Measurements from ENCODE around the gene EVA1A. TPM values are rescaled to one million over a fixed set of nuclear protein-coding genes. Genes with fewer than 3 reads are reported as not detected.

The EVA1A gene
- total and polyA plus RNA-seq, 2 of the 8 experiments (the other 6 are each of a cell fraction or from before 2014, with no cell fraction given): 2.4 to 4.3 TPM

DNA sequence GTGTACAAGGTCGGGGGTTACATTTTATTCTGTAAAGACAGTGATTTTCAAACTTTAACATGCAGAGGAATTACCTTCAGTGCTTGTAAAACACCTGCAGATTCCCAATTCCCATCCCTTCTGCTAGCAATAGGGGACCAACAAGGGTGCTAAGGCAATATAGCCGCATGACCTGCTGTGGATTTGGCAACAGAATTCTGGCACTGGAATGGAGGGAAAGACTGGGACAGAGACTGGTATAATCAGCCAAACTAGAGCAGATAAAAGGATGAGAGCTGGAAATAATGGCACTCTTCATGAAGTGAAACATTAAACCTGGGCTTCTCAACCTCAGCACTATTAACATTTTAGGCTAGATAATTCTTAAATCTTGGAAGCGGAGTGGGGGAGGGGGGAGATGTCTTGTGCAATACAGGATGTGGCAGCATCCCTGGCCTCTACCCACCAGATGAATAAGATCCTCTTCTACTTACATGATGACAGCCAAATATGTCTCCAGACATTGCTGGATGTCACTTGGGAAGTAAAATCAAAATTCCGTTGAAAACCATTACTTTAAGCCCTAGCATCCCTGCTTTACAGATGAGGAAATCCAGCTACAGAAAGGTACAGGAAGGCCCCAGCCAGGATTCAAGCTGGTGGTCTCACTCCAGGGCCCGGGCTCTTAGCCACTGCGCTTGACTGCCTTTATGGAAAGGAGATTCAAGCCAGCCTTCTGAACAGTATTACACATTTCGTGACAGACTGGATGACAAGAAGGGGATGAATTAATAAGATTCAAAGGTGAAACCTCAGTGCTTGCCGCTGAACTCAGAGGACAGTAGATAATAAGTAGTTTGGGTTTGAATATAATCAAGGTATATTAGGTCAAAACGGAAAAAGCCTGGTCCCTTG lies 1.7 kb downstream of the EVA1A start:
- H3K23me2 ChIP-seq (ENCODE audit: low read depth, low read length): peaks cover 11% of the 10 kb centered on the region; the same call in 1 of the 2 replicates
- H4K5ac ChIP-seq (ENCODE audit: insufficient read length, low read depth, low read length): no peak overlapping the region
- H3K79me2 ChIP-seq (ENCODE audit: control insufficient read depth in 1 of 2, insufficient read depth in 2 of 2, low read length in 2 of 2): no peaks in the 10 kb centered on the region
- H3K56ac ChIP-seq (replicated peaks; ENCODE audit: insufficient read length, low read depth, low read length): no peak overlapping the region
- no peak overlapping the region for H4K91ac ChIP-seq (replicated peaks; ENCODE audit: insufficient read length, low read length)
- no peak overlapping the region for H3K23ac ChIP-seq (ENCODE audit: insufficient read length)
- ChIA-PET CTCF (ENCODE audit: partially characterized antibody) (interaction anchor here (1.8 kb wide), 2 partner anchors 20 to 49 kb away, joined by 4 to 6 read pairs; no protein-coding TSS in a partner anchor), POLR2A (ENCODE audit: partially characterized antibody) (no interaction called here)
- peak overlapping the region in 1 of 2 experiments; percentile 71; a peak in 1 of 4 replicates for H3K4me2 ChIP-seq (ENCODE audit: insufficient read depth in 1 of 2, low read depth in 2 of 2, low read length in 2 of 2)
- WGBS, 2 experiments (ENCODE audit: extremely low coverage in 1 of 2, insufficient coverage in 1 of 2, insufficient read length in 1 of 2, insufficient replicate concordance in 2 of 2, low coverage in 1 of 2, low lambda C conversion rate in 2 of 2, missing lambda C conversion rate in 1 of 2): 86% methylated on average over 9 of the region's 9 CpGs; no CpG with 5 or more reads in 1 of the 2 experiments
- no peak for DNase-seq (ENCODE audit: low read depth in 1 of 2, low spot score in 2 of 2)
- no peak overlapping the region for H2AFZ ChIP-seq (ENCODE audit: low read length)
- H2BK120ac ChIP-seq (replicated peaks; ENCODE audit: low read depth, low read length): no peak overlapping the region
- H3K4ac ChIP-seq (replicated peaks; ENCODE audit: insufficient read length, low read depth, low read length): no peak overlapping the region
- FAIRE-seq: no peak
- H3K79me1 ChIP-seq (ENCODE audit: low read depth, low read length): no peaks in the 10 kb centered on the region; the same call in 1 of the 2 replicates
- H3K18ac ChIP-seq (ENCODE audit: extremely low read depth, low read length): no peak overlapping the region
- peaks cover 0 to 26% (median 11%) of the 10 kb centered on the region in 4 experiments; a peak in 5 of 7 replicates for H3K27me3 ChIP-seq (replicated peaks in 1 of 4; ENCODE audit: control insufficient read depth in 3 of 4, extremely low read depth in 1 of 4, insufficient read depth in 3 of 4, low read length in 3 of 4)
- H2BK15ac ChIP-seq (ENCODE audit: low read length): no peak overlapping the region
- no peak overlapping the region for H2BK5ac ChIP-seq (ENCODE audit: low read depth, low read length)
- no peak overlapping the region for H3K27ac ChIP-seq (ENCODE audit: low read depth, low read length)
- no peaks in the 10 kb centered on the region for H4K20me1 ChIP-seq (replicated peaks in 1 of 2; ENCODE audit: control insufficient read depth in 1 of 2, insufficient read depth in 2 of 2, low read length in 2 of 2)
- H3K9ac ChIP-seq (replicated peaks in 1 of 4; ENCODE audit: extremely low read depth in 1 of 4, low read depth in 3 of 4, low read length in 3 of 4): no peak overlapping the region
- no peak overlapping the region for H3K14ac ChIP-seq (ENCODE audit: insufficient read length)
- no peak overlapping the region for H2BK20ac ChIP-seq (ENCODE audit: low read length)
- no peak overlapping the region for H2BK12ac ChIP-seq (ENCODE audit: low read depth, low read length)
- H4K8ac ChIP-seq (ENCODE audit: extremely low read depth, insufficient read depth, low read length): no peak overlapping the region
- no peak overlapping the region for H3K4me3 ChIP-seq (ENCODE audit: extremely low read depth in 1 of 4, insufficient read depth in 2 of 4, low read depth in 3 of 4, low read length in 4 of 4)
- no peaks in the 10 kb centered on the region for H3K36me3 ChIP-seq (ENCODE audit: control insufficient read depth in 2 of 4, insufficient read depth in 4 of 4, low read length in 3 of 4)
- H3K4me1 ChIP-seq (replicated peaks in 1 of 4; ENCODE audit: control insufficient read depth in 3 of 4, insufficient read depth in 4 of 4, low read length in 3 of 4): peaks cover 0 to 17% (median 10%) of the 10 kb centered on the region in 4 experiments; a peak in 5 of 7 replicates
- H2AK5ac ChIP-seq (ENCODE audit: low read depth, low read length): no peak overlapping the region
- no peaks in the 10 kb centered on the region for H3K9me3 ChIP-seq (ENCODE audit: insufficient read depth in 2 of 2, low read depth in 1 of 2, low read length in 1 of 2)
- no peak for TF ChIP-seq JUND (IDR thresholded peaks at IDR 0.05; ENCODE audit: low read length)
- peak; percentile 60; the same call in 1 of the 2 replicates for TF ChIP-seq CEBPB (IDR thresholded peaks at IDR 0.05; ENCODE audit: low read depth, low read length)

Measured in H1 (cell line).